ELR (cell line): ENCODE results near the gene MED14.
"Not testable (repeated sequence)": the region's sequence is repeated elsewhere in the genome, so short reads cannot be mapped to it uniquely, and the experiment has no call there.

Source experiments
- DNase-seq: peaks from one replicate; pipeline ENCODE4 v3.0.0-alpha.2; 2015; ENCODE audit warnings: low read depth

Gene MED14

DNA sequence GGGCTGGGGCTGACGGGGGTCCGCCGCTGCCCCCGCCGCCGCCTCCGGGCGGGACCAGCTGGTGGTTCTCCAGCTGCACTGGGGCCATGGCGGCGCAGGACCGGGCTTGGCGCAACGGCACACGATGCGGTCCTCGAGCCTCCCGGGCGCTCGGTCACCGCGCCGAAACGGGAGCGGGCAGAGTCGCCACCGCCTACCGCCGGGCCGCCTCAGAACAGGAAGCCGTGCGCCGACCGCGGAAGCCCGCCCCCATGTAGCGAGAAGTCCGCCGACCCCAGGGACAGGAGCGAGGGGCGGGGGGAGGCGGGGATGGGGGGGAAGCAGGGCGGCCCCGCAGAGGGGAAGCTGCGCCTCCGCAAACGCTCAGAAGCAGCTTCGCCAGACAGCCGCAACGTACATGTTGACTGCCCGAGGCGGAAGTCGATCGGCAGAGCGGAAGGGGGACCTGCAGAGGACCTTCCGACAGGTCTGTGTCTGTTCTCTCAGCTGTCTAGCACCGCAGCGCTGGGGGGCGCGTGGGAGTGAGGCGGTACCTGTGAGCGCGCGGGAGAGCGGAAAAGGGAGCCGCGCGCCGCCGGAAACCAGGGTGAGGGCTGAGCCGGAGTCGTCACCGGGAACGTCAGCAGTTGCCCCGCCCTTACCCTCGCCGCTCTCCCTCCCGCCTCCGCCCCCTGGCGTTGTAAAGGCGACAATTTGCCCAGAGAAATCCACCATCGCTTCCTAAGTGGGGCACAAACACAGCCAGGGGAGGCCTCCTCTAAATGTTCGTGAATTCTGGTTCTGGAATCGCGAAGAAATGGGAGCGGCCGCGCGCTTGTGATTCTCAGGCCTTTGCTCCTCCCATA, at the start of gene MED14:
TSS of gene MED14 (minus strand) at position 218 of the 845 bp plus-strand sequence. CDS start at position 88, 130 bp downstream.
- peak; percentile 87 for DNase-seq

DNA sequence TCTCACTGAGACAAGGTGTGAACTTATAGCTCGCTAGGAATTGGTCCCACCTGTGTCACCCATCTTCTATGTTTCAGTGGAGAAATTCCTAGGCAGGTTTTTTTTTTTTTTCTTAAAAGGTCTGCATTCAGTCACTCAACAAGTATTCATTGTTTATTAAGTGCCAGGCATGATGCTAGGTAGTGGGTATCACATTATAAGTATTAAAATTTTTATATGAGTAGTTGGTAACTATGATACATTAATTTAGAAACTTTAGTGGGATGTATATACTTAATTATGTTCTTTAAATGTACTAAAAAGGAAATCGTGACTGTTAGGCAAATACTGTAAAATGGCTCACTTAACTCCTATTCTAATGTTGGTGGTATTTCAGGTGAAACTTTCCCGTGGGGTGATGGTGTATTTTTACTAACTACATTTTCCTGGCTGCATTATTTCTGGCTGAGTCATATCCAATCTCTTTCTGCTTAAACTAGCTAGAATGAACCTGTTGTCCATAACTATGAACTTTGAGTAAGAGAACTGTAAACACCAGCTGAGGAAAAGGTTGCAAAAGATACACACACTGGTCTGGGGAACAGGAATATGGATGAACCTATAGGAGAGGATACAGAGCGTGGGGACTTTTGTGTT, 49.3 kb upstream of the MED14 start:
- peak; percentile 18 for DNase-seq

GRCh38 chrX:40782644-40783259, 47.4 kb upstream of the MED14 start:
- DNase-seq: not testable (repeated sequence)

DNA sequence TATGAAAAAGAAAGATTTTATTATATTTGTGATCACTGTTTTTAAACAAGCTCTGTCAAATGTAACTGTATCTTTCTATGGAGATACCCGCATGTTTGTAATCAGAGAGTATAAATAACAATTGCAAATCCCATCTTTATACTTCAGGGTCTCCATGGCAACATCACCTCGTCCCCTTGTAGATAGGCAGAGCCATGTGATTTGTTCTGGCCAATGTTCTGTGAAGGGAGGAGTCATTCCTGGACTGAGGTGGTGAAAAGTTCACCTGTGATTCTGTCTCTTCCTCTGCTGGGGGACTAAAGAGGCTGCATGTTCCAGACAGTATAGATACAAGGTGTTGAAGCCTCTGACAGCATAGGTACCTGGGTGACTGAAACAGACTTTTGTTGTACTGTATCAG, 45.6 kb upstream of the MED14 start:
- no peak for DNase-seq

DNA sequence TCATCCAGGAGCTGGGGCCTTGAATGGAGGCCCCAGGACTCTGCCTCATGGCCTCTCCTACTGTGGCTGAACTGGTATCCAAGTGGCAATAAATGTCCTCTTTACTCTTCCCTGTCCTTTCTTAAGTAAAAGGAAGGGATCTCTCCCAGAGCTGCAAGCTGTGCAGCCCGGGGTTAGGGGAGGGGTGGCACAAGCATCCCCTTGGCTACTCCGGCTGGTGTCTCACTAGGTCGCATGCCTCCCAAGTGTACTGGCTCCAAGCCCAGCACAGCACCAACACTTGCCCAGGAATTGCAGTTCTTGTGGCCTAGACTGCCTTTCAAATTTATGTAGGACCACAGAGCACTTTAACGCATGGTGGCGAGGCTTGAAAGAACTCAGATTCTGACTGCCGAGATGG, 44.7 kb upstream of the MED14 start:
- no peak for DNase-seq

GRCh38 chrX:40778861-40779575, 43.7 kb upstream of the MED14 start:
- peak; percentile 71 for DNase-seq

DNA sequence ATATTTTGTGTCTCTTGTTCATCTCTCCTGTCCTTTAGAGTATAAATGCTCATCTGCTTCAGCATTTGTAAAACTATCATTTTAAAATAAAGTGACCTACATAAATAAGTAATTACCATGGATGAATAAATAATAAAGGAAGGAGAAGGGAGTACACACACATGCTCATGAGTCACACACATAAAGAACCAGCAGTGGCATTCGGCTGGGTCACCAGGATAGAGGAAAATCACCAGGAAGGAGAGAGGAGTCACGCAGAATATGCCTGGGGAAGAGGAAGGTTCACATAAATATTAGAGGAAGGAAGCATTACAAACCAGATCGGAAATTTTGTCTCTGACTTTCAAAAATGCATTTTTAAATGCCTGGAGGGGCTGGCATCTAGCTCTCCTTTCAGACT, 38.5 kb upstream of the MED14 start:
- peak; percentile 81 for DNase-seq

DNA sequence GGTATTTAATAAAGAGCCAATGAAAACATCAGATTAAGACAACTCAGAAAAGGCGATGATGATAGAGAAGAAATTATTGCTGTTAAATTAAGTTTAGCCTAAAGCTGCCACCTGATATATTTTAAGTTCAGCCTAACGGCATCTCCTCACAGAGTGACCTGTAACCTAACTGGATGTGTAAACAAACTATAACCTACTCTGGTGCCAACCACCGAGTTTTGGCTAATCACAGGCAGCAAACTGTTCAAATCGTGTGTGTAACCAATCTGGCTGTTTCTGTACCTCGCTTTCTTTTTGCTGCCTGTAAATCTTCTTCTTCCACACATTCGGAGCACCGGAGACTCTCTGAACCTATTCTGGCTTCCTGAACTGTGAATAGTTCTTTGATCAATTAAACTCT, 37.8 kb upstream of the MED14 start:
- no peak for DNase-seq

DNA sequence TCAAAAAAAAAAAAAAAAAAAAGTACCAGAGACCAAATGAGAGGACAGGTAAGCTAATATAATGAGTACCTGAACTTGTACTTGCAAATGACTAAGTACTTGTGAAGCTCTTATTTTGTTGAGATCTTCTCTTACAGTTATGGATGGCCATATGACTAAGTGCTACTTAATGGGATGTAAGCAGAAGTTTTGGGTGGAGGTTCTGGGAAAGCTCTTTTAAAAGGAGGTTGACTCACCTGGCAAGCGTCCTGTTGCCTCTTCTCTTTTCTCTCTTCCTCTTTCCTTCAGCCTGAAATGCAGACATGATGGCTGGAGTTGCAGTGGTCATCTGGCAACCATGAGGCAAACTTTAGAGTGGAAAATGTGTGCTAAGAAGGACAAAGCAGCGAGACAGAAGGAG, 36.9 kb upstream of the MED14 start:
- DNase-seq: peak; percentile 79

DNA sequence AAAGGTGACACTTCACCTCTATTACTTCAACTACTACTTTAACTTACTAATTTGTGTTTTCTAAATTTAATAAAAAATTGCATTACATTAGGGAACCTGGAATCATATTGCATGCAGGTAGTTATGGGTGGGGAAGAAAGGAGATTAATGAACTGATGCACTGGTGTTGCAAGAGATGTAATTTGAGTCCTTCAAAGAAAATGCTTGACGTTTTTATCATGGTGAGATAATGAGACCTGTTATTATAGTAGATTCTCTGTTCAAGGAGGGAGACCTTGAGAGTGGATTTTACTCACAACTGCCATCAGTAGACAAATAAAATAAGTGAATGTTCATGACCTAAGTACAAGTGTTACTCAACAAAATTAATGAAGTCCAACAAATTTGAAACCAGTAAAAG, 26.4 kb upstream of the MED14 start:
- DNase-seq: no peak

- no peak for DNase-seq
Observed at GRCh38 chrX:40759374-40759773, 24.0 kb upstream of the MED14 start.

GRCh38 chrX:40757058-40757457, 21.7 kb upstream of the MED14 start:
- DNase-seq: no peak

DNA sequence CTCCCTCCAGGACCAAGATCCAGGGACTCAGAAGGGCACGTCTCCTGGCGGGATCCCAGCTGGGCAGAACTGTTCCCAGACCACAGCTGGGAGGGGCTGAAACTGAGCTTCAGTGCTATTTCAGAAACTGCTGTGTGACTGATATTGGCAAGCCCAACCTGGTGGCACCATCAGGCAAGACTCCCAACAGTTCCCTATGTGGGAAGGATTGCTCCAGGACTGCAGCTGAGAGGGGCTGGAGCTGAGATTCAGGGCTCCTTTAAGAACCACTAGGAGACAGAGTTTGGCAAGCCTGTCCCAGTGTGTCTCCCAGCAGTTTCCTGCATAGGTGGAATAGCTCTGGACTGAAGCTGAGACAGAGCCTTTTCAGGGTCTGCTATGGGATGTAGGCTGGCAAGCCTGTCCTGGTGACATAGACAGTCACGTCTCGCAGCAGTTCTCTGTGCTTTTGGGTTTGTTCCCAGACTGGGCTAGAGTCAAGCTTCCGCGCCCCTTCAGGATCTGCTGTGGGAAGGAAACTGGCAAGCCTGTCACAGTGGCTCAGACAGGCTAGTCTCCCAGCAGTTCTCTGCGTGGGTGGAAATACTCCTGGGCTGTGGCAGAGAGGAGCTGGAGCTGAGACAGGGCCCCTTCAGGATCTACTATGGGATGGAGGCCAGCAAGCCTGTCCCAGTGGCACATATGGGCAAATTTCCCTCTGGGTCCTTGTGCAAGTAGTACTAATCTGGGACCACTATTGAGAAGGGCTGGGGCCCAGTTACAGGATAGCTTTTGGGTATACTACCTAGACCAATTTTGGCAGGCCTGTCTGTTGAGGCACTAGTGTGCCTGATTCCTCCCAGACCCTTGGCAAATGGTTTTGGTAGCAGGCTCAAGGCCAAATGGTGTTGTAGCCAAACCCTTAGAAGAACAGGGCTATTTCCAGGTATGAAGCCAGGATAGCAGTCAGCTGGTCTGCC, 20.2 kb upstream of the MED14 start:
- no peak for DNase-seq

DNA sequence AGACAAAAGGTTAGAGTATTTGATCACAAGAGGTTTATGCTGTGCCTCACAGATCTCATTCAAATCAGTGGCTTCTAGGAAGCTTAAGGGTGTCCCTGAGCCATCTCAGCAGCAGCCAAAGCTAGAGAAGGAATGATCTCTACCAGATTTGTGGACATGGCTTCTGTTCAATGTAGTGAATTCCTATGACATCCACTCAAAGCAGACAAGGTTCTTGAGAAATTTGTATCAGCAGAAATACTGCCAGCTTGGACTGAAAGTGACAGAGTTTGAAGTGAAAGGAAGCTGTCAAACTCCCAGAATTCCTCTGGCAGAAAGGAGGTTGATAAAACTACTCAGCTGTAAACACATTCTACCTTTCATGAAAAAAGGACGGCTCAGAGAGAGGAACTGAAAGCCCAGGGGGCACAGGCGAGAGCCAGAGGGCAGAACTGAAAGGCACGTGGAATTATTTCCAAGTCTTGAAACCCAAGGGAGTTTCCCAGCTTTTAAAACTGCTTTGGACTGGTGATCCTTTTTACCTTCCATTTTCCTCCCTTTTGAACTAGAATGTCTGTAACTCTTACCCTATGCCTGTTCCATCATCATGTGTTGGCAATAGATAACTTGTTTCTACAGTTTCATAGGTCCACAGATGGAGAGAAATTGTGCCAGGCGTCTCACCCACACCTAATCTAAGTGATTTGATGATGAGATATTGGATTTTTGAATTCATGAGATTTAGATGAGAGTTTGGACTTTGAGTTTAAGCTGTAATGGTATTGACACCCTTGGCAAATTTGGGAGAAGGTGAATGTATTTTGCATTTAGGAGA, 14.5 kb upstream of the MED14 start:
- no peak for DNase-seq

GRCh38 chrX:40748977-40749376, 13.6 kb upstream of the MED14 start:
- DNase-seq: no peak

GRCh38 chrX:40746521-40746920, 11.2 kb upstream of the MED14 start:
- DNase-seq: no peak

- no peak for DNase-seq
Observed at GRCh38 chrX:40736170-40736505, 796 bp upstream of the MED14 start.

DNA sequence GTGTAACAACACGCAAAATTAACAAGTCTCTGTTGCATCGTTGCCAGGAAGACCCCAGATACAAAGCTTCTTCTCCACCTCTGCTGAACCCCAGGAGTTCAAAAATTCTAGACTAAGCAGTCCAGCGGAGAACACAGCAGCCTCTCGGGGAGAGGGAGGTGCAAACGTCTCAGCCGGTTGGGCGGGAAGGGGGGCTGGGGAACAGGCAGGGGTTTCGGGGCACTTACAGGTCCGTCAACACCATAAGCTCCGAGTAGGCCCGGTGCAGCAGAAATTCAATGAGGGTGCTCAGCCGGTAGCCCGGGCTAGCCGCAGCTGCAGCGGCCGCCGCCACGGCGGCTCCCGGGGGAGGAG, 394 bp downstream of the MED14 start:
- peak; percentile 28 for DNase-seq

- no peak for DNase-seq
Observed at GRCh38 chrX:40733706-40734105, 1.6 kb downstream of the MED14 start.

GRCh38 chrX:40732499-40732898, 2.8 kb downstream of the MED14 start:
- DNase-seq: not testable (repeated sequence)
